HG03439 (cell line): Measurements from ENCODE around the gene KMO.

ENCODE experiments used
- ATAC-seq: cut with Tn5 transposase; IDR thresholded peaks from one replicate; pipeline ENCODE4 v1.9.1; 2021; ENCODE audit warnings: mild to moderate bottlenecking, moderate library complexity; ENCODE audit not compliant: unreplicated experiment

Gene KMO

DNA sequence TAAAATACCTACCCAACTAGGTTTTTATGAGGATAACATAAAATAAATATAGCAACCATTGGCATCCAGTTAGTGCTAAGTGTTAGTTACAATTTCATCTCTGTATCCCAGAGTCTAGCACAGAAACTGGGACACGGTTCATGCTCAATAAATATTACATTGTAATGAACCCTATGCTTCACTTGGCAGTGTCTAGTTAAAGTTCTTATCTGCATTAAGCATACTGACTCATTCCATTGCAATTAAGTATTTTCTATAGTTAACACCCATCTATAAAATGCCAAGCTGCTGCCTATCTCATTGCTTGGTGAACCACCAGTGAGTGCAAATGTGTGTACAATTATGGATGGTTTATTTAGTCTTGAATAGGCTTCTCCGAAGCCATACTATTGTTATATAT is 92.8 kb downstream of the KMO start:
- no peak for ATAC-seq

- ATAC-seq, result peak; percentile 75
These were observed 95.5 kb downstream of the KMO start for GRCh38 chr1:241627453-241628259.

GRCh38 chr1:241630005-241630404 is 97.8 kb downstream of the KMO start:
- ATAC-seq, result no peak

GRCh38 chr1:241630476-241630875 is 98.3 kb downstream of the KMO start:
- no peak for ATAC-seq

DNA sequence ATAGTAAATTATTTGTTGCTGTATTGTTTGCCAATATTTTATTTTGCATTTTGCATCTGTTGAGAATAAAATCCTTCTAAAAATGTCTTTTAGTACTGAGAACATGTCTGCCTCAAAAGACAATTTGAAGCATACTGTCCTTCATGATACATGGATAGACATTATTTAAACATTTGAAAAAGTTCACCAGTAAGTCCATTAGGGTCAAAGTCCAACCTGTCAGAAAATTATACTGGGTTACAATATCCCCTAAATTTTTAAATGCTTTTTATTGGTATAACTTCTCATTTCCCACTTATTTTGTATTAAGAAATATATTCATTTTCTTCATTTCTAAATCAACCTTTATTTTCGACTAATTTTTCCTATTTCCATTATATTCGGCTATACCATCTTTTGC is 98.7 kb downstream of the KMO start:
- no peak for ATAC-seq

GRCh38 chr1:241631674-241632073 is 99.5 kb downstream of the KMO start:
- no peak for ATAC-seq

DNA sequence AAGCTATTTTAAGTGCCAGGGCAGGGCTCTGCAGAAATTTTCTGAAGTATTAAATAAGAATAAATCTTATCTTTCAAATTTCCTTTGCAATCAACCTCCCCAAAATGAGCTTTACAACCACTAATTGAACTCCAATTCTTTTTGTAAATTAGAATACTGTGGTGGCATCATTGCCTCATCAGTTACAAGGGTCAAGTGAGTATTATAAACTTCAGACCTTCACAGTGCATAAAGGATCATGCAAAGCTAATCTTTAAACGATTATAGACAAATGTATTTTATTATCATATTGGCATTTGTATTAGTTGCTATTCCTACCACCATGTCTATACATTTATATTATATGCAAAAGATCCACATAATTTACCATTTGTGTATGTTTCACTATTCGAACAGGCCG is 100.8 kb downstream of the KMO start:
- ATAC-seq, result no peak

DNA sequence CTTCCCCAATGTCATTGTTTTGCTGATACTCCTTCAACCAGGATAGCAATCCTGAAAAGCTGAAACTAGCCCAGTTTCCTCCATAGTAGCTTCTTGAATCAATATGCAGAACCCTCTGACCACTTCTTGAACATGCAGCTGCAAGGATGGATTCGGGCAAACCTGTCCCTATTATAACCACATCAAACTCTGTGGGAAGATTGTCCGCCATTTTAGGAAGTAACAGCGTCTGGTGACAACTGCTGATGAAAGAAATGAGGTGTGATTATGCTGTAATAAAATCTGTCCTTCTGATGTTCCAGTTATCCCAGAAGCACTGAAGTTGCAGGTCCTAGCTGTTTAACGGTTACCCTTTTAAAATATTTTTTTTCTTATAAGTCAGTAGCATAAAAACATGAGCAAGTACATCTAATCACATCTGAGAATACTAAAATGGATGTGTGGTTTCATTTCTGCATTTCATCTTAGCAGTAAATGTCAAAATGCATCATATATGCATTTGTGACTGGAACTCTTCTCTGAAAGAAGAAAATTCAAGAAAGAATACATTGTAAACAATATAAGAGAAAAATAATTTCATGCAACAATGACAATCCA is 103.5 kb downstream of the KMO start:
- ATAC-seq, result no peak

GRCh38 chr1:241636291-241636690 is 104.1 kb downstream of the KMO start:
- no peak for ATAC-seq

GRCh38 chr1:241637046-241637590 is 104.9 kb downstream of the KMO start:
- no peak for ATAC-seq

DNA sequence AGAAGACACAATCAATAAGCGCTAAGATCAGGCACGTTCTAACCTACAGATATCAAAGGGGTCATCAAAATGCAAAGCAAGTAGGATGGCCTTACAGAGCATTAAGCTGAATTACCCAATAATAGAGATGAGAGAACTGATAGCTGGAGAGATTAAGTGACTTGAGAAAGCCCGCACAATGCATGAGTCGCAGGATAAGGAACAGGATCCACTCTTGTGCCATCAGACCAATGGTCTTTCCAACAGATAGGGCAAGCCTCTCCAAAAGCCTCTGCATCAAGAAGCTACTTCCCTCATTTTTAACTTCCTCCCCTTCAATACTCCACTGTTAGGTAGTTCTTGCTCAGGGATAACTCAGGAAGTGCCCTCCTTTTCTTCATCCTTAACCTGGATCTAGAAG is 105.4 kb downstream of the KMO start:
- ATAC-seq, result no peak

DNA sequence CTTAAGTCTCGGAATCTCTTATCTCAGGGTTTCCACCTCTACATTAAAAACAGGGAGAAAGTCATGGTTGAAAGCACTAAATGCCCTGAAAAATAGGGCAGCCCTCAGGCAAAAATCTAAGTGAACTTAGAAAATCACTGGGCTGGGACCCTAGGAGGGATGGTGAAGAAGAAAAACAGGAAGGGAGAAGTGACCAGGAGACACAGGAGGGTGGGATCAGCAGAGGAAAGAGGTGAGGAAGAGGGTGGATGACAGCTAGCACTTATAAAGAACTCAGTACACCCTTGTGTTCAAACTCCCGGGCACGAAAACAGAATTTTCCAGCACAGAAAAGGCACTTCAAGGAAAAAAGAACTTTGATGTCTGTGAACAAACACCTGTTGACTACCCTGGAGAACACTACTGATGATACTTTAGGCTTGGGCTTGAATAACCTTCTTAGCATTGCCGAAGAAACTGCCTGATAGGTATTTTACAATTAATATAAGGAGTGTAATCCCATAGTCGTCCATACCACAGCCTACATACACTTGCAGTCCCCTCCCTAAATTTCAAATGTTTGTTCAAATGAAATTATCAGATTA is 106.0 kb downstream of the KMO start:
- no peak for ATAC-seq

DNA sequence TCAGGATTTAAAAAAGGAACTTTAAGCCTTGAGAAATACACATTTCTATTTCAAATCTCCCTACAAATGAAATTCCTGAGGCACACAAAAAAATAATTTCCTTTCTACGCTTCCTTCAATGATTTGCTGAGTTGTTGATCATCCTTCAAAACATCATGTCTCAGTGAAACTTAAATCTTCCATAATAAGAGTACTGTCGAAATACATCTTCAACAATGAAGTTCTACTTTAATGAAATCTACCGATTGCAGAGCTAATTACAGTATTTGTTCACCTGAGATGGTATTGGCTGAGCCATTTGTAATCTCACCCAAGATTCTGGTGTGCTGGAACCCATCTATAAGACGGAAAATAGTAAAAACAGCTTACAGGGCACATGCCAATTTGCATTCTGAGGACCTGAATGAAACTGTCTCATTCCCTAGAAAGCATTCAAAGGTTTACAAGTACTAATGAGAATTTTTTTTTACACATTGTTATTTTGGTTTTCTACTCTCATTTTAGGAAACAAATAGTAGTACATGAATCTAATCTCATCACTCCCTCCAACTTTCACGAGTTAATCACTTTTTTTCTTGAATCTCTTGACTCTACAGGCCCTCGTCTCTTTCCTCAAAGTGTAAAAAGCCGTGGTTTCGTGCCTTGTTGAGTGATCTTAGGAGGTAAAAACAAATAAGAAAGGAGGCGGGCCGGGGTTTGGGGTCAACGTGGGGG is 106.9 kb downstream of the KMO start:
- ATAC-seq, result no peak

GRCh38 chr1:241639623-241640148 is 107.5 kb downstream of the KMO start:
- peak; percentile 49 for ATAC-seq

DNA sequence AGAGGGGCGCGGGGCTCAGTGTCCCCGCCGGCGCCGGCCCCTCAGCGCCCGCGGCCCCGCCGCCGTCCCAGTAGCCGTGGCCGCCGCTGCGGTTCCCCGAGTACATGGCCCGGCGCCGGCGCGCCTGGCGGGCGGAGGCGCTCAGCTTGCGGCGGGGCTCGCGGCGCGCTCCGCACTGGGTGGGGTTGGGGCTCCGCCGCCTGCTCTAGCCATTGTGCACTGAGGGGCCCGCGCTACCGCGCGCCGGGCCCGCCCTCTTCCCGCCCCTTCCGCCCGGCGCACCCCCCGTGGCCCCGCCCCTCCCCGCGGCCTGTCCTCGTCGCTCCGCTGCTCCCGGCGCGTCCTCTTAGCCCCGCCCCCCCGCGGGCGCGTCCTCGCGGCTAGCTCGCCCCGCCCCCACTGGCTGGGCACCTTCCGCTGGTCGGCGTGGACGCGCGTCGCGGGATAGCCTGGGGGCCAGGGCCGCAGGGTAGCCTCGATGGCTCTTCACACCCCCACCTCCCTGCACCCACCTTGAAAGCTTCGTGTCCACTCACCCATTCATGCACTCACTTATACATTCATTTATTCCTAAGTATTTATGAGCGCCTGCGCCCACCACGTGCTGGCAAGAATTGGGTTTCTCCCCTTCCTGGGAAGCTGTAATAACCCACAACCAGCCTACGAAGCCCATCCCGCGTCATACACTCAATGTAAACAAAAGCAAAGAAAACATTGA is 108.1 kb downstream of the KMO start, which contains the start of the genes CHML and OPN3:
Gene CHML (minus strand): TSS at position 221 of the 718 bp plus-strand sequence. CDS start 4,603 bp downstream, outside the sequence.
Gene OPN3 (minus strand): TSS at position 221 of the 718 bp plus-strand sequence. CDS start 115 bp downstream, at position 106.
- peak; percentile 90 for ATAC-seq

- ATAC-seq, result no peak
These were observed 108.9 kb downstream of the KMO start for GRCh38 chr1:241640867-241641622.

DNA sequence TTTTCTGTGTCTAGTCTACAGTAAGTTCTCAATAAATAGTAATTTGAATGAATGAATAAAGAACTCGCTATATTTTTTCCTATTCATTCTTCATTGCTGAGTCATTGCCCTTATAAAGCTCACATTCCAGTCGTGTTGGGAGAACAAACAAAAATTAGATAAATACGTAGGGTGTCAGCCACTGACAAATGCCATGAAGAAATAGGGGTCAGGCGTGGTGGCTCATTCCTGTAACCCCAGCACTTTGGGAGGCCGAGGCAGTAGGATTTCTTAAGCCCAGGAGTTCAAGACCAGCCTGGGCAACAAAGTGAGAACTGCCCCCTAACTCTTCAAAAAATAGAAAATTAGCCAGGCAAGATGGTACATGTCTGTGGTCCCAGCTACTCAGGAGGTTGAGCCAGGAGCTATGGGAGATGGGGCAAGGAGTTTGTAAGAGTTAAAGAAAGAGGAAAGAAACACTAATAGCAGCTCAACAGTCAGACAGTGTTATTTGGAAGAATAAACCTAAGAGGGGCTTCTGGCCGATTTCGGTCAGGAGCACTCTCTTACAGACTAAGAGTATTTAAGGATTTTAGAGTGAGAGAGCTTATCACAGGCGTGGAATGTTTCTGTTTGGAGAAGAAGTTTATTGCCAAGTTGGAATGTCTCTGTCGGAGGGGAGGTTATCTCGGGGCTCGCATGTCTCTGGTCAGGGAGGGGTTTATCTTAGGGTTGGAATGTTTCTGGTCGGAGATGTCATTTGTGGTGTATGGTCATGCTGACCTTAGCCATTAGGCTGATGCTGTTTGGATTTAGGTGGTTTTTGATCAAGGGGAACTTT is 109.8 kb downstream of the KMO start:
- ATAC-seq, result no peak

GRCh38 chr1:241642593-241642944 is 110.4 kb downstream of the KMO start:
- no peak for ATAC-seq

GRCh38 chr1:241644259-241644658 is 112.1 kb downstream of the KMO start:
- no peak for ATAC-seq
